Tibial artery (tissue), 4 donors: ENCODE measurements around the gene IL1A.

Experiments
- DNase-seq, 2 donors: peaks; one replicate each; pipeline ENCODE4 v3.0.0-alpha.2; 2019
- H3K27ac ChIP-seq, 2 donors: fragments of 200-600 bp; sonication (generic) in 1 of 2; 1 replicate in 1 of 2; 2 replicates in 1 of 2; pipeline ENCODE4 v1.5.1; 2018 to 2019; ENCODE audit warnings: mild to moderate bottlenecking in 1 of 2
- H3K27me3 ChIP-seq, 2 donors: fragments of 200-600 bp; sonication (generic) in 1 of 2; one replicate each; pipeline versions ENCODE4 v1.5.1 to v1.6.0; 2016 to 2019
- H3K36me3 ChIP-seq, 3 donors: fragments of 200-600 bp; sonication (generic) in 2 of 3; one replicate each; pipeline ENCODE4 v1.5.1; 2016 to 2019; ENCODE audit warnings: mild to moderate bottlenecking in 2 of 3
- H3K4me1 ChIP-seq, 4 donors: fragments of 200-600 bp; sonication (generic) in 2 of 4; 1 replicate in 3 of 4; 2 replicates in 1 of 4; pipeline ENCODE4 v1.5.1; 2016 to 2019
- H3K4me3 ChIP-seq, 2 donors: fragments of 200-600 bp; sonication (generic) in 1 of 2; 1 replicate in 1 of 2; 2 replicates in 1 of 2; pipeline ENCODE4 v1.5.1; 2018 to 2019; ENCODE audit warnings: mild to moderate bottlenecking in 2 of 2
- H3K9me3 ChIP-seq, 3 donors: fragments of 200-600 bp; sonication (generic) in 1 of 3; one replicate each; pipeline ENCODE4 v1.5.1; 2016 to 2019
- intact Hi-C: fragments of 100-400 bp; cut with DNase I; formaldehyde crosslinking; loops from one replicate; pipeline ENCODE4 v1.15.0; 2023; ENCODE audit warnings: low total_unique reads
- TF ChIP-seq, protein P1 (sequence below), 2 experiments: fragments of 200-600 bp in 1 of 2; fragments of 450-650 bp in 1 of 2; IDR thresholded peaks; one replicate each; pipeline ENCODE4 v1.5.1; 2017 to 2019; ENCODE audit warnings: antibody characterized with exemption in 2 of 2, mild to moderate bottlenecking in 1 of 2, moderate library complexity in 1 of 2

Gene IL1A

DNA sequence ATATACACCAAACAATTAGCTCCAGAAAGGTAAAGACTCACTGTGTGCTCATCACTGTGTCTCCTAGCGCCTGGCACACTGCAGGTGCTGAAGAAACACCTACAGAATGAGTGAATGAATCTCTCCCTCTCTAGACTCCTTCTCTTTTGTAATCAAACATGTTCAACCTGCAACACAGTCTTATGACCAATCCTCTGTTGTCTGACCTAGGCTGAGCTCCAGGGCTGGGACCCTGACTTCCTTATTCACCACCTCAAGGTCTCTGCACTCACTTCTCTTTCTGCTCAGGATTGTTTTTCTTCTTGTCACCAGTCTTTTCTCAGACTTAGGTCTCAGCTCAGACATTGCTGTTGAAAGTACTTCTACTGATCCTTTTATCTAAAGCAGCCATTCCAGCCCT is 29.7 kb downstream of the IL1A start:
- intact Hi-C loops: no loop called here
- Histone ChIP-seq H3K4me3 (no peak overlapping the region), H3K9me3 (no peaks in the 10 kb centered on the region), H3K27me3 (no peaks in the 10 kb centered on the region), H3K27ac (no peak overlapping the region), H3K4me1 (no peaks in the 10 kb centered on the region), H3K36me3 (no peaks in the 10 kb centered on the region)
- TF ChIP-seq, protein P1, sequence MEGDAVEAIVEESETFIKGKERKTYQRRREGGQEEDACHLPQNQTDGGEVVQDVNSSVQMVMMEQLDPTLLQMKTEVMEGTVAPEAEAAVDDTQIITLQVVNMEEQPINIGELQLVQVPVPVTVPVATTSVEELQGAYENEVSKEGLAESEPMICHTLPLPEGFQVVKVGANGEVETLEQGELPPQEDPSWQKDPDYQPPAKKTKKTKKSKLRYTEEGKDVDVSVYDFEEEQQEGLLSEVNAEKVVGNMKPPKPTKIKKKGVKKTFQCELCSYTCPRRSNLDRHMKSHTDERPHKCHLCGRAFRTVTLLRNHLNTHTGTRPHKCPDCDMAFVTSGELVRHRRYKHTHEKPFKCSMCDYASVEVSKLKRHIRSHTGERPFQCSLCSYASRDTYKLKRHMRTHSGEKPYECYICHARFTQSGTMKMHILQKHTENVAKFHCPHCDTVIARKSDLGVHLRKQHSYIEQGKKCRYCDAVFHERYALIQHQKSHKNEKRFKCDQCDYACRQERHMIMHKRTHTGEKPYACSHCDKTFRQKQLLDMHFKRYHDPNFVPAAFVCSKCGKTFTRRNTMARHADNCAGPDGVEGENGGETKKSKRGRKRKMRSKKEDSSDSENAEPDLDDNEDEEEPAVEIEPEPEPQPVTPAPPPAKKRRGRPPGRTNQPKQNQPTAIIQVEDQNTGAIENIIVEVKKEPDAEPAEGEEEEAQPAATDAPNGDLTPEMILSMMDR (IDR thresholded peaks at IDR 0.05): no peak
- DNase-seq: no peak

DNA sequence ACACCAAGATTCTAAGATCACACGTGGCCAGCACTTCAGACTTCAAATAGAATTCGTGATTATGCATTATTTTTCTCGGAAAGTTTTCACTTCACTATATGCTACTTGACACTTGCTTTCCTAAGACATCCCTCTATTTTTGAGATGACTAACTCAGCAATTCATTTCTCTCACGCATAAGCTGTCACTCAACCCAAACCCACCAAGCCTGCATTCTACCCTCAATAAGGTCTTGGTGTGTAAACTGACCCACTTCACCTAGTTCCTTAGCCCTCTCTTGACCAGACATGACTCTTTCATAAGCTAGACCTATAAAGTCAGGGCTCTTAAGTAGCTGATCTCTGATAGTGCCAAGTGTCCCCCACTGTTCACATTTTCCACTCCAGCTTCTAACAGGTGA is 31.6 kb downstream of the IL1A start:
- H3K36me3 ChIP-seq: no peaks in the 10 kb centered on the region

DNA sequence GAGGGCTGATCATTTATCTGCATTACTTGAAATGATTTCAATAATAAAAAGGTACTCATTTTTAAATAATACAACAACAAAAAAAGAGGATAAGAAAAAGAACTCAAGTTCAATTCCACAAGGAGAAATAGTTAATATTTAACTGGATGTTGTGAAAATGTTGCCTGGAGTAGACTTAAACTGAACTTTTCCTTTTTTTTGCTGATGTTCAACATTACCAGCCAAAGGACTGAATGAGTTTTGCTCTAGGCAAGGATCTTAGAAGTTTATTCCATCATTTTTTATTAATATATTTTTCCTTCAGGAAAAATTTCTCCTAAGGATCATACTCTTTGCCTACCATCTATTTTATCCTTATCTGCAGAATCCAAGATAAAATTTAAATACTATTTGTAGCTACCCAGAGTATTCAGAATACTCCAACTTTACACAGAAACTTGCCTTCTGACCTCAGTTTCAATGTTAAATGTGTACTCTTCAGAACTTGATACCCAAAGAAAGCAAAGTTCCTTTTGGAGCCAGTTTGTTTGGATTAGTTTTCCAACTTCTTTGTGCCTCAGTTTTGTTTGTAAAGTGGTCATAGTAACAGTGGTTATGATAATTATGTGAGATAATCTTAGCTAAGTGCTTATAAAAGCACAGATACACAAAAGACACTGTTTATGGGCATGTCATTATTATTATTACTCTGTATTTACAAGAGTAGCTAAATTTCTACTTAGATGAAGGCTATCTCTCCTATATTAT is 32.7 kb downstream of the IL1A start:
- intact Hi-C loops: no loop called here
- no peak for DNase-seq
- Histone ChIP-seq H3K36me3 (no peaks in the 10 kb centered on the region), H3K27ac (no peak overlapping the region), H3K9me3 (no peaks in the 10 kb centered on the region), H3K4me1 (no peaks in the 10 kb centered on the region), H3K27me3 (no peaks in the 10 kb centered on the region), H3K4me3 (no peak overlapping the region)
- TF ChIP-seq, protein P1 (IDR thresholded peaks at IDR 0.05): no peak

More for the DNA sequence above, 31.6 kb downstream of the IL1A start:
- Histone ChIP-seq H3K27me3 (no peaks in the 10 kb centered on the region), H3K9me3 (no peaks in the 10 kb centered on the region), H3K4me3 (no peak overlapping the region), H3K27ac (no peak overlapping the region), H3K4me1 (no peaks in the 10 kb centered on the region)
- intact Hi-C loops: no loop called here
- DNase-seq: no peak
- TF ChIP-seq, protein P1 (IDR thresholded peaks at IDR 0.05): no peak

DNA sequence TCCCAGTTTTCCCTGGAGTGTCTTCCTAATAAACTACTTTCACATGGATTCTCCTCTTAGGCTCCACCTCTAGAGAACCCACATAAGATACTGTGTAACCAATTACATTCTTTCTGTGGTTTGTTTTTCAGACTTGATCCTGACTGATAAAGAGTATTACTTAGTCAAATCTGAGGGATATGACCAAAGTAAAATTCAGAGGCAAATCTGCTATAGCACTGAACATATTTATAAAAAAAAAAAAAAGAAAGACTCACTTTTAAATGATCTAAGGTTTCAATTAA is 33.8 kb downstream of the IL1A start:
- H3K27me3 ChIP-seq: no peaks in the 10 kb centered on the region
- H3K36me3 ChIP-seq: no peaks in the 10 kb centered on the region
- H3K27ac ChIP-seq: no peak overlapping the region
- no peak overlapping the region for H3K4me3 ChIP-seq
- TF ChIP-seq, protein P1 (IDR thresholded peaks at IDR 0.05): no peak
- intact Hi-C loops: no loop called here
- no peaks in the 10 kb centered on the region for H3K9me3 ChIP-seq
- DNase-seq: no peak
- no peaks in the 10 kb centered on the region for H3K4me1 ChIP-seq

DNA sequence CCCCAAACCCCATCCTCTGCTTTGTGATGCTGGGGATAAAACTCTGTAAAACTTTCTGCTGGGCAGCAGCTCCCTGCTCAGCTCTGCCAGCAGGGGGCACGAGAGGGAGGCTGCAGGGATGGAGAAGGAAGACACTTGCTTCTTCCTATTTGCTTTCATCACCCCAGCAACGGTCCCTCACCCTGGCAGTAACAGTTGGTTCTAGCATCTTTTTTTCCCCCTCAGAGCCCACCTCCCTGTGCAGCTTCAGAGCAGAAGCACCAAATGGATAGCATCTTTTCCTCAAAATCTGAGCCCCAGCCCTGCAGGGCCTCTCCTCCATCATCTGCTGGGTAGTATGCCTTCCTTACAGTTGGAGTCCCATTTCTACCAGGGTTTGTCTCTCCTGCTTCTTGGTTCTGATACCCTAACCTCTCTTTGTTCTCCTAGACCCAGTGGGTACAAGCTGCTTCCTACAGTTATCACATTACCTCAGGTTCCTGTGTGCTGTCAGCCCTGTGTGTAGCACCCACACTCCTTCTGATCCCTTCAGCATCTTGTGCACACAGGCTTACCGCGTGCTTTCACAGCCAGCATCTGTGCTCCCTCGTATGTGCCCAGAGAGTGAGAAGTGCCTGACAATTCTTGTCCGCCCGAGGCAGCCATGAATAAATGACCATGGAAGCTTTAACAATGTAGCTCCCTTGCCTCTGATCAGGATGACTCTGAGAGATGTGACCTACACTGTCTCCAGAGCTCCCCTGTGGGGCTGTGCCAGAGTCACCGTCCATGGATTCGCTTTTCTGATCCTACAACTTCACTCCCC is 34.3 kb downstream of the IL1A start:
- Histone ChIP-seq H3K9me3 (no peaks in the 10 kb centered on the region), H3K27ac (no peak overlapping the region), H3K27me3 (no peaks in the 10 kb centered on the region), H3K4me1 (no peaks in the 10 kb centered on the region), H3K4me3 (no peak overlapping the region), H3K36me3 (no peaks in the 10 kb centered on the region)
- TF ChIP-seq, protein P1 (IDR thresholded peaks at IDR 0.05): peak; percentile 55 to 69
- intact Hi-C loops: no loop called here
- DNase-seq: peak in 1 of 2 donors; percentile 55
